ENCODE measurements around the gene DMRTB1. TPM values are rescaled to one million over a fixed set of nuclear protein-coding genes. Genes with fewer than 3 reads are reported as not detected.

DMRTB1 gene
- total and polyA plus RNA-seq, 10 donors, result not detected

- no peak overlapping the region for H3K4me3 ChIP-seq
- H3K36me3 ChIP-seq, result no peaks in the 10 kb centered on the region
- no peak for DNase-seq
- no peak for TF ChIP-seq CTCF (IDR thresholded peaks at IDR 0.05 in 8 of 11, conservative IDR thresholded peaks at IDR 0.05 in 3 of 11)
- no peak for TF ChIP-seq POLR2A (IDR thresholded peaks at IDR 0.05)
- TF ChIP-seq POLR2AphosphoS5 (IDR thresholded peaks at IDR 0.05), result no peak
- no peak overlapping the region for H3K27ac ChIP-seq
- intact Hi-C loops (cut with DNase I; ENCODE audit: low total_unique reads), result no loop called here
- no peaks in the 10 kb centered on the region for H3K9me3 ChIP-seq
- no peaks in the 10 kb centered on the region for H3K4me1 ChIP-seq
- WGBS, 5 donors, result 76 to 80% (median 78%) methylated on average over 20 to 22 of the region's 22 CpGs
- H3K27me3 ChIP-seq (replicated peaks in 1 of 7), result peaks cover 0 to 10% (median 0%) of the 10 kb centered on the region in 7 donors
These were observed 53.9 kb downstream of the DMRTB1 start for GRCh38 chr1:53512807-53513755.

GRCh38 chr1:53513846-53514245, 54.6 kb downstream of the DMRTB1 start:
- no peaks in the 10 kb centered on the region for H3K4me1 ChIP-seq
- WGBS, 5 donors, result 83 to 97% (median 92%) methylated on average over 6 to 7 of the region's 7 CpGs
- H3K4me3 ChIP-seq, result no peak overlapping the region
- TF ChIP-seq CTCF (IDR thresholded peaks at IDR 0.05 in 8 of 11, conservative IDR thresholded peaks at IDR 0.05 in 3 of 11), result no peak
- TF ChIP-seq POLR2AphosphoS5 (IDR thresholded peaks at IDR 0.05), result no peak
- TF ChIP-seq POLR2A (IDR thresholded peaks at IDR 0.05), result no peak
- intact Hi-C loops (cut with DNase I; ENCODE audit: low total_unique reads), result no loop called here
- peaks cover 0 to 5% (median 0%) of the 10 kb centered on the region in 7 donors for H3K27me3 ChIP-seq (replicated peaks in 1 of 7)
- DNase-seq, result no peak
- no peaks in the 10 kb centered on the region for H3K9me3 ChIP-seq
- no peaks in the 10 kb centered on the region for H3K36me3 ChIP-seq
- H3K27ac ChIP-seq, result no peak overlapping the region

- WGBS, 5 donors, result 84 to 96% (median 92%) methylated on average over 10 of the region's 10 CpGs
- TF ChIP-seq CTCF (IDR thresholded peaks at IDR 0.05 in 8 of 11, conservative IDR thresholded peaks at IDR 0.05 in 3 of 11) (no peak), POLR2AphosphoS5 (IDR thresholded peaks at IDR 0.05) (no peak), POLR2A (IDR thresholded peaks at IDR 0.05) (no peak)
These were observed 55.2 kb downstream of the DMRTB1 start for GRCh38 chr1:53514436-53514835.

GRCh38 chr1:53516181-53516580, 57.0 kb downstream of the DMRTB1 start:
- TF ChIP-seq POLR2A (IDR thresholded peaks at IDR 0.05), result no peak
- no peak for TF ChIP-seq POLR2AphosphoS5 (IDR thresholded peaks at IDR 0.05)
- TF ChIP-seq CTCF (IDR thresholded peaks at IDR 0.05 in 8 of 11, conservative IDR thresholded peaks at IDR 0.05 in 3 of 11), result no peak
- no peak for DNase-seq
- Histone ChIP-seq H3K36me3 (no peaks in the 10 kb centered on the region), H3K4me1 (no peaks in the 10 kb centered on the region), H3K27me3 (replicated peaks in 1 of 7) (no peaks in the 10 kb centered on the region), H3K9me3 (no peaks in the 10 kb centered on the region), H3K4me3 (no peak overlapping the region), H3K27ac (no peak overlapping the region)
- 90 to 98% (median 97%) methylated on average over 7 of the region's 7 CpGs for WGBS, 5 donors
- intact Hi-C loops (cut with DNase I; ENCODE audit: low total_unique reads), result no loop called here

More at GRCh38 chr1:53514436-53514835, 55.2 kb downstream of the DMRTB1 start:
- no peak for DNase-seq
- Histone ChIP-seq H3K27me3 (replicated peaks in 1 of 7) (no peaks in the 10 kb centered on the region), H3K36me3 (no peaks in the 10 kb centered on the region), H3K27ac (no peak overlapping the region), H3K4me3 (no peak overlapping the region), H3K4me1 (no peaks in the 10 kb centered on the region), H3K9me3 (no peaks in the 10 kb centered on the region)
- intact Hi-C loops (cut with DNase I; ENCODE audit: low total_unique reads), result no loop called here
